22Rv1 (cell line): Measurements from ENCODE around the gene TEX54.

Source experiments
- ZFX ChIP-seq: fragments of 450-650 bp; IDR thresholded peaks from 2 replicates; pipeline ENCODE4 v1.6.1; 2017; ENCODE audit warnings: antibody characterized with exemption, borderline replicate concordance
- TF ChIP-seq, protein P1 (sequence below): fragments of 450-650 bp; IDR thresholded peaks from 2 replicates; pipeline ENCODE4 v1.5.1; 2017; ENCODE audit warnings: mild to moderate bottlenecking

DNA sequence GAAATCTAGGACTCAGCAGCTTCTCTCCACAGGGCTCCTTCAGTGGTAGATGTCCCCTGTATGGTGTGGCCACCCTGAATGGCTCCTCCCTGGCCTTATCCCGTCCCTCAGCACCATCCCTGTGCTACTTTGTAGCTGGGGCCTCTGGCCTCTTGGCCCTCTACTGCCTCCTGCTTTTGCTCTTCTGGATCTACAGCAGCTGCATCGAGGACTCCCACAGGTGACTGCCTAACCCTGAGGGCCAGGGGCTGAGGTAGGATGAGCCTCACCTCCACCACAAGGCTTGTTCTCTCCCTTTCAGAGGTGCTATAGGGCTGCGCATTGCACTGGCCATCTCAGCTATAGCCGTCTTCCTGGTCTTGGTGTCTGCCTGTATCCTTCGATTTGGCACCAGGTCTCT lies 43.6 kb downstream of the TEX54 start:
- TF ChIP-seq, protein P1, sequence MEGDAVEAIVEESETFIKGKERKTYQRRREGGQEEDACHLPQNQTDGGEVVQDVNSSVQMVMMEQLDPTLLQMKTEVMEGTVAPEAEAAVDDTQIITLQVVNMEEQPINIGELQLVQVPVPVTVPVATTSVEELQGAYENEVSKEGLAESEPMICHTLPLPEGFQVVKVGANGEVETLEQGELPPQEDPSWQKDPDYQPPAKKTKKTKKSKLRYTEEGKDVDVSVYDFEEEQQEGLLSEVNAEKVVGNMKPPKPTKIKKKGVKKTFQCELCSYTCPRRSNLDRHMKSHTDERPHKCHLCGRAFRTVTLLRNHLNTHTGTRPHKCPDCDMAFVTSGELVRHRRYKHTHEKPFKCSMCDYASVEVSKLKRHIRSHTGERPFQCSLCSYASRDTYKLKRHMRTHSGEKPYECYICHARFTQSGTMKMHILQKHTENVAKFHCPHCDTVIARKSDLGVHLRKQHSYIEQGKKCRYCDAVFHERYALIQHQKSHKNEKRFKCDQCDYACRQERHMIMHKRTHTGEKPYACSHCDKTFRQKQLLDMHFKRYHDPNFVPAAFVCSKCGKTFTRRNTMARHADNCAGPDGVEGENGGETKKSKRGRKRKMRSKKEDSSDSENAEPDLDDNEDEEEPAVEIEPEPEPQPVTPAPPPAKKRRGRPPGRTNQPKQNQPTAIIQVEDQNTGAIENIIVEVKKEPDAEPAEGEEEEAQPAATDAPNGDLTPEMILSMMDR, result no peak
- no peak for TF ChIP-seq ZFX
